Caco-2 (cell line): ENCODE measurements around the gene LALBA. TPM values are rescaled to one million over a fixed set of nuclear protein-coding genes. Genes with fewer than 3 reads are reported as not detected.

Experiments used
- BruUV-seq: library from RNA; stranded (reverse); fragments of 400-500 nt; replicated peaks from 2 replicates; lab custom pipeline; 2021; lab: Mats Ljungman, UMichigan
- CTCF ChIA-PET: fragments of 300-600 bp; sonication (Branson Sonifier 250); formaldehyde crosslinking; loops from one replicate; lab custom pipeline; 2022; ENCODE audit warnings: antibody characterized with exemption; lab: Charles Lee
- POLR2A ChIA-PET: fragments of 300-600 bp; sonication (Branson Sonifier 250); formaldehyde crosslinking; loops from one replicate; lab custom pipeline; 2022; ENCODE audit warnings: antibody characterized with exemption; lab: Charles Lee
- DNase-seq, 2 experiments: peaks; one replicate each; pipeline versions ENCODE4 v3.0.0 to v3.0.0-alpha.2; 2020 to 2022
- H3K27me3 ChIP-seq: replicated peaks from 2 replicates; pipeline ENCODE4 v1.6.0; 2011; ENCODE audit warnings: low read length; ENCODE audit not compliant: control insufficient read depth, insufficient read depth
- H3K36me3 ChIP-seq: 2 replicates; pipeline ENCODE4 v1.5.1; 2011; ENCODE audit warnings: low read length; ENCODE audit not compliant: control insufficient read depth, insufficient read depth
- H3K4me1 ChIP-seq: fragments of 250-450 bp; sonication (Bioruptor Pico); 2 replicates; pipeline ENCODE4 v1.5.1; 2020; ENCODE audit warnings: mild to moderate bottlenecking
- H3K4me3 ChIP-seq: 2 replicates; pipeline ENCODE4 v1.5.1; 2011; ENCODE audit warnings: low read depth, mild to moderate bottlenecking, control low read depth, low read length
- H3K9me3 ChIP-seq: fragments of 250-450 bp; sonication (Bioruptor Pico); 2 replicates; pipeline ENCODE4 v1.5.1; 2020; ENCODE audit warnings: mild to moderate bottlenecking, moderate library complexity
- H3K27ac Mint-ChIP-seq: one replicate; pipeline ENCODE4 v1.8.0; 2022; ENCODE audit warnings: mixed read lengths; ENCODE audit not compliant: unreplicated experiment
- H3K27me3 Mint-ChIP-seq: one replicate; pipeline ENCODE4 v1.8.0; 2022; ENCODE audit warnings: mixed read lengths; ENCODE audit not compliant: insufficient read depth, unreplicated experiment
- H3K36me3 Mint-ChIP-seq: one replicate; pipeline ENCODE4 v1.8.0; 2022; ENCODE audit warnings: mild to moderate bottlenecking, mixed read lengths; ENCODE audit not compliant: insufficient read depth, unreplicated experiment
- H3K4me1 Mint-ChIP-seq: one replicate; pipeline ENCODE4 v1.8.0; 2022; ENCODE audit warnings: low read depth, mixed read lengths; ENCODE audit not compliant: unreplicated experiment
- H3K4me3 Mint-ChIP-seq: one replicate; pipeline ENCODE4 v1.8.0; 2022; ENCODE audit warnings: mild to moderate bottlenecking, moderate library complexity, mixed read lengths; ENCODE audit not compliant: unreplicated experiment
- H3K9me3 Mint-ChIP-seq: one replicate; pipeline ENCODE4 v1.8.0; 2022; ENCODE audit warnings: mixed read lengths; ENCODE audit not compliant: unreplicated experiment
- intact Hi-C: fragments of 100-400 bp; cut with micrococcal nuclease; formaldehyde crosslinking; loops from one replicate; pipeline ENCODE4 v1.10.0; 2022; ENCODE audit not compliant: unreplicated experiment
- total RNA-seq: library from RNA; stranded (reverse); gene quantifications from 2 replicates; pipeline ENCODE4 v1.2.3, GENCODE V29; 2022
- TF ChIP-seq, protein P1 (sequence below), 2 experiments: fragments of 200-600 bp in 1 of 2; IDR thresholded peaks; 1 replicate in 1 of 2; 2 replicates in 1 of 2; pipeline versions ENCODE4 v1.5.1 to v1.8.0; 2011 to 2022; ENCODE audit warnings: antibody characterized with exemption in 1 of 2, control low read depth in 1 of 2, inconsistent platforms in 1 of 2, low read depth in 1 of 2, low read length in 1 of 2, mild to moderate bottlenecking in 1 of 2, moderate library complexity in 1 of 2; ENCODE audit not compliant: insufficient read depth in 1 of 2, severe bottlenecking in 1 of 2, unreplicated experiment in 1 of 2

The LALBA gene
- total RNA-seq, 1 experiment from 2014 or later, result not detected

DNA sequence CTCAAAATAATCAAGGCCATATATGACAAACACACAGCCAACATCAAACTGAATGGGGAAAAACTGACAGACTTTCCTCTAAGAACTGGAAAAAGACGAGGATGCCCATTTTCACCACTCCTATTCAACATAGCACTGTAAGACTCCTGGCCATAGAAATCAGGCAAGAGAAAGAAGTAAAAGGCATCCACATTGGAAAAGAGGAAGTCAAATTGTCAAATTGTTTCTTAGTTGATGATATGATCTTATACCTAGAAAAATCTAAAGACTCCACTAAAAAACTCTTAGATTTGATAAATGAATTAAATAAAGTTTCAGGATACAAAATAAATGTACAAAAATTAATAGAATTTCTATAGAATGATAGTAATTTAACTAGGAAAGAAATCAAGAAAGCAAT, 33.2 kb downstream of the LALBA start:
- Histone ChIP-seq H3K4me1 (no peaks in the 10 kb centered on the region), H3K9me3 (peaks cover 9% of the 10 kb centered on the region), H3K4me3 (no peak overlapping the region), H3K27me3 (no peaks in the 10 kb centered on the region), H3K36me3 (no peaks in the 10 kb centered on the region)
- BruUV-seq, result no TSS peak
- Mint-ChIP-seq H3K9me3 (no peaks in the 10 kb centered on the region), H3K36me3 (no peaks in the 10 kb centered on the region), H3K4me1 (no peaks in the 10 kb centered on the region), H3K4me3 (no peak overlapping the region), H3K27me3 (peaks cover 8% of the 10 kb centered on the region), H3K27ac (no peak overlapping the region)
- TF ChIP-seq, protein P1, sequence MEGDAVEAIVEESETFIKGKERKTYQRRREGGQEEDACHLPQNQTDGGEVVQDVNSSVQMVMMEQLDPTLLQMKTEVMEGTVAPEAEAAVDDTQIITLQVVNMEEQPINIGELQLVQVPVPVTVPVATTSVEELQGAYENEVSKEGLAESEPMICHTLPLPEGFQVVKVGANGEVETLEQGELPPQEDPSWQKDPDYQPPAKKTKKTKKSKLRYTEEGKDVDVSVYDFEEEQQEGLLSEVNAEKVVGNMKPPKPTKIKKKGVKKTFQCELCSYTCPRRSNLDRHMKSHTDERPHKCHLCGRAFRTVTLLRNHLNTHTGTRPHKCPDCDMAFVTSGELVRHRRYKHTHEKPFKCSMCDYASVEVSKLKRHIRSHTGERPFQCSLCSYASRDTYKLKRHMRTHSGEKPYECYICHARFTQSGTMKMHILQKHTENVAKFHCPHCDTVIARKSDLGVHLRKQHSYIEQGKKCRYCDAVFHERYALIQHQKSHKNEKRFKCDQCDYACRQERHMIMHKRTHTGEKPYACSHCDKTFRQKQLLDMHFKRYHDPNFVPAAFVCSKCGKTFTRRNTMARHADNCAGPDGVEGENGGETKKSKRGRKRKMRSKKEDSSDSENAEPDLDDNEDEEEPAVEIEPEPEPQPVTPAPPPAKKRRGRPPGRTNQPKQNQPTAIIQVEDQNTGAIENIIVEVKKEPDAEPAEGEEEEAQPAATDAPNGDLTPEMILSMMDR (IDR thresholded peaks at IDR 0.05; ENCODE audit: insufficient read depth in 1 of 2, low read depth in 1 of 2, low read length in 1 of 2, severe bottlenecking in 1 of 2, unreplicated experiment in 1 of 2), result no peak
- intact Hi-C loops, result no loop called here
- ChIA-PET POLR2A (no interaction called here), CTCF (no interaction called here)
- no peak for DNase-seq

DNA sequence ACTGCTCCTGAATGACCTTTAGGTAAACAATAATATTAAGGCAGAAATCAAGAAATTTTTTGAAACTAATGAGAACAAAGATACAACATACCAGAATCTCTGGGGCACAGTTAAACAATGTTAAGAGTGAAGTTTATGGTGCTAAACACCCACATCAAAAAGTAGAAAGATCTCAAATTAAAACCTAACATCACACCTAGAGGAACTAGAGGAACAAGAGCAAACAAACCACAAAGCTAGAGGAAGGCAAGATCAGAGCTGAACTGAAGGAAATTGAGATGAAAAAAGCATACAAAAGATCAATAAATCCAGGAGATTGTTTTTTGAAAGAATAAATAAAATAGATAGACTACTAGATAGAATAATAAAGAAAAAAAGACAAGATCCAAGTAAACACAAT, 37.2 kb downstream of the LALBA start:
- Histone ChIP-seq H3K4me1 (no peaks in the 10 kb centered on the region), H3K36me3 (no peaks in the 10 kb centered on the region), H3K9me3 (peaks cover 9% of the 10 kb centered on the region), H3K27me3 (no peaks in the 10 kb centered on the region), H3K4me3 (no peak overlapping the region)
- Mint-ChIP-seq H3K4me3 (no peak overlapping the region), H3K4me1 (no peaks in the 10 kb centered on the region), H3K9me3 (no peaks in the 10 kb centered on the region), H3K27ac (no peak overlapping the region), H3K36me3 (no peaks in the 10 kb centered on the region), H3K27me3 (peaks cover 11% of the 10 kb centered on the region)
- TF ChIP-seq, protein P1 (IDR thresholded peaks at IDR 0.05; ENCODE audit: insufficient read depth in 1 of 2, low read depth in 1 of 2, low read length in 1 of 2, severe bottlenecking in 1 of 2, unreplicated experiment in 1 of 2), result no peak
- intact Hi-C loops, result no loop called here
- no peak for DNase-seq
- ChIA-PET CTCF (no interaction called here), POLR2A (no interaction called here)
- no TSS peak for BruUV-seq

DNA sequence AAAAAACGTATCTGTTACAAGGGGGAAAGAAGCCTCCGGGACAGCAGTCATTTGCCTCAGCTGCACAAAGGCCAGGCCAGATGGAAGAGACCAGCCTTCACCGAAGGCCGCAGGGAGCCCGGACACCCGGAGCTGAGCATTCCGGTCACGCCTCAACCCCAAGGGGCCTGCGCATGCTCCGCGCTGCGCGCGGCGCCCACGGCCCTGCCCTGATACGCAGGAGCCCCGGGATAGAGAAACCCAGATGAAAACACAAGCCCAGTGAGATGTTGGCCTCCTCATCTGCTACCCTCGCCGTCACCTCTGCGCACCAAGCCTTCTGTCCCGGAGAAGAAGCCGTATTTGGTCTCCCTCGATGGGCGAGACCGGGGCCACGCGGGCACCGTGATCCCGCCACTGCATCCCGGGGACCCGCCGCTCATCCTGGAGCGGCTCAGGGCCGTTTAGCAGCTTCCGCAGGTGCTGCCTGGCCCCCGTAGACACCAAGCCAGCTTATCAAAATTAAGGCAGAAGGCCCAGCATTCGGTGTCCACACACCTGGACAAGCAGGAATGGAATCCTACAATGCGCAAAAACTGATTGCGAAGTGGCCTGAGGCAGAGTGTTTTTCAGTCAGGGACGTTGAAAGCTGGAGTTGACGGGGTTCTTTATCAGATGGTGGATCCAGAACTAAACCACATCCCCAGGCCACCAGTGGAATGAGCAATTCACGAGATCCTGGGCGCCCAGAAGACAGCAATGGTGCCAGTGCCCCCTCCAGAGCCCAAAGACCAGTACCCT, 41.8 kb downstream of the LALBA start:
- H3K9me3 Mint-ChIP-seq, result no peaks in the 10 kb centered on the region
- no peaks in the 10 kb centered on the region for H3K9me3 ChIP-seq
- H3K27me3 Mint-ChIP-seq, result peaks cover 11% of the 10 kb centered on the region

More for the DNA sequence above, 41.8 kb downstream of the LALBA start:
- Histone ChIP-seq H3K27me3 (no peaks in the 10 kb centered on the region), H3K4me3 (no peak overlapping the region), H3K36me3 (no peaks in the 10 kb centered on the region), H3K4me1 (no peaks in the 10 kb centered on the region)
- Mint-ChIP-seq H3K4me3 (no peak overlapping the region), H3K36me3 (no peaks in the 10 kb centered on the region), H3K27ac (no peak overlapping the region), H3K4me1 (no peaks in the 10 kb centered on the region)
- no TSS peak for BruUV-seq
- TF ChIP-seq, protein P1 (IDR thresholded peaks at IDR 0.05; ENCODE audit: insufficient read depth in 1 of 2, low read depth in 1 of 2, low read length in 1 of 2, severe bottlenecking in 1 of 2, unreplicated experiment in 1 of 2), result no peak
- intact Hi-C loops, result no loop called here
- DNase-seq, result no peak
- ChIA-PET CTCF (no interaction called here), POLR2A (no interaction called here)
